Measurements from ENCODE around the gene FNBP1. TPM values are rescaled to one million over a fixed set of nuclear protein-coding genes. Genes with fewer than 3 reads are reported as not detected.
A peak's percentile ranks its signal among the peaks of the same experiment; 100 is the strongest.

Gene FNBP1
- total and polyA plus RNA-seq, 10 of the 15 experiments (the other 5 are each of a cell fraction or from before 2014, with no cell fraction given) = 64.5 to 353 (median 179) TPM

- TF ChIP-seq KAT2A (conservative IDR thresholded peaks at IDR 0.05; ENCODE audit: control insufficient read depth, low read depth, low read length) = no peak
- TF ChIP-seq EP300 (IDR thresholded peaks at IDR 0.05; ENCODE audit: borderline replicate concordance in 1 of 2, control insufficient read depth in 1 of 2, low read depth in 2 of 2, low read length in 2 of 2) = 0 out of 4 replicates have a peak, but pooled peaks of 1 of the 2 experiments have one; percentile 7
- 0 out of 3 replicates have a peak, but pooled peaks have one; percentile 44 for TF ChIP-seq POU2F2 (IDR thresholded peaks at IDR 0.05; ENCODE audit: borderline replicate concordance, low read depth, low read length)
- no peak for TF ChIP-seq JUND (IDR thresholded peaks at IDR 0.05; ENCODE audit: low read depth, low read length)
- TF ChIP-seq RFX5 (IDR thresholded peaks at IDR 0.05; ENCODE audit: low read depth, low read length) = 0 out of 2 replicates have a peak, but pooled peaks have one; percentile 23
- 0 out of 2 replicates have a peak, but pooled peaks have one; percentile 37 for TF ChIP-seq TCF3 (IDR thresholded peaks at IDR 0.05; ENCODE audit: borderline replicate concordance, insufficient read depth, low read depth, low read length)
- peak; percentile 82 for TF ChIP-seq IKZF1 (conservative IDR thresholded peaks at IDR 0.05)
- TF ChIP-seq TAF1 (IDR thresholded peaks at IDR 0.05; ENCODE audit: borderline replicate concordance, low read depth, low read length) = peak; percentile 94
- TF ChIP-seq, protein P1, sequence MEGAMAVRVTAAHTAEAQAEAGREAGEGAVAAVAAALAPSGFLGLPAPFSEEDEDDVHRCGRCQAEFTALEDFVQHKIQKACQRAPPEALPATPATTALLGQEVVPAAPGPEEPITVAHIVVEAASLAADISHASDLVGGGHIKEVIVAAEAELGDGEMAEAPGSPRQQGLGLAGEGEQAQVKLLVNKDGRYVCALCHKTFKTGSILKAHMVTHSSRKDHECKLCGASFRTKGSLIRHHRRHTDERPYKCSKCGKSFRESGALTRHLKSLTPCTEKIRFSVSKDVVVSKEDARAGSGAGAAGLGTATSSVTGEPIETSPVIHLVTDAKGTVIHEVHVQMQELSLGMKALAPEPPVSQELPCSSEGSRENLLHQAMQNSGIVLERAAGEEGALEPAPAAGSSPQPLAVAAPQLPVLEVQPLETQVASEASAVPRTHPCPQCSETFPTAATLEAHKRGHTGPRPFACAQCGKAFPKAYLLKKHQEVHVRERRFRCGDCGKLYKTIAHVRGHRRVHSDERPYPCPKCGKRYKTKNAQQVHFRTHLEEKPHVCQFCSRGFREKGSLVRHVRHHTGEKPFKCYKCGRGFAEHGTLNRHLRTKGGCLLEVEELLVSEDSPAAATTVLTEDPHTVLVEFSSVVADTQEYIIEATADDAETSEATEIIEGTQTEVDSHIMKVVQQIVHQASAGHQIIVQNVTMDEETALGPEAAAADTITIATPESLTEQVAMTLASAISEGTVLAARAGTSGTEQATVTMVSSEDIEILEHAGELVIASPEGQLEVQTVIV (IDR thresholded peaks at IDR 0.05; ENCODE audit: borderline replicate concordance, partially characterized antibody) = peak; percentile 30
- TF ChIP-seq NR2F1 (conservative IDR thresholded peaks at IDR 0.05) = peak; percentile 99
- no peak for TF ChIP-seq MAX (IDR thresholded peaks at IDR 0.05; ENCODE audit: low read depth, low read length)
- TF ChIP-seq NFYB (IDR thresholded peaks at IDR 0.05; ENCODE audit: insufficient read depth, low read depth, low read length) = peak; percentile 45; the same call in 1 of the 2 replicates
- no peak for TF ChIP-seq BCL11A (IDR thresholded peaks at IDR 0.05; ENCODE audit: low read depth, low read length)
- no peak for TF ChIP-seq SUPT20H (IDR thresholded peaks at IDR 0.05; ENCODE audit: borderline replicate concordance, control insufficient read depth, low read depth, low read length)
- TF ChIP-seq NR2C2 (IDR thresholded peaks at IDR 0.05; ENCODE audit: borderline replicate concordance, control insufficient read depth, insufficient read length, low read depth) = peak; percentile 73
- no peak for TF ChIP-seq CBX5 (IDR thresholded peaks at IDR 0.05; ENCODE audit: low read depth)
- peak; percentile 76 for TF ChIP-seq POLR2AphosphoS5 (IDR thresholded peaks at IDR 0.05; ENCODE audit: low read length)
- TF ChIP-seq CREB1 (IDR thresholded peaks at IDR 0.05; ENCODE audit: low read depth) = peak; percentile 47; the same call in 1 of the 2 replicates
- TF ChIP-seq SPI1 (IDR thresholded peaks at IDR 0.05; ENCODE audit: borderline replicate concordance, insufficient read depth, low read depth, low read length) = peak; percentile 60; the same call in 1 of the 2 replicates
- no peak for TF ChIP-seq HDGF (IDR thresholded peaks at IDR 0.05)
- TF ChIP-seq SMAD1 (IDR thresholded peaks at IDR 0.05; ENCODE audit: low read depth, partially characterized antibody) = no peak
- no peak for TF ChIP-seq JUNB (IDR thresholded peaks at IDR 0.05)
- TF ChIP-seq NFIC (IDR thresholded peaks at IDR 0.05; ENCODE audit: low read depth, low read length) = no peak
- TF ChIP-seq HDAC2 (IDR thresholded peaks at IDR 0.05) = no peak
- TF ChIP-seq, protein P2, sequence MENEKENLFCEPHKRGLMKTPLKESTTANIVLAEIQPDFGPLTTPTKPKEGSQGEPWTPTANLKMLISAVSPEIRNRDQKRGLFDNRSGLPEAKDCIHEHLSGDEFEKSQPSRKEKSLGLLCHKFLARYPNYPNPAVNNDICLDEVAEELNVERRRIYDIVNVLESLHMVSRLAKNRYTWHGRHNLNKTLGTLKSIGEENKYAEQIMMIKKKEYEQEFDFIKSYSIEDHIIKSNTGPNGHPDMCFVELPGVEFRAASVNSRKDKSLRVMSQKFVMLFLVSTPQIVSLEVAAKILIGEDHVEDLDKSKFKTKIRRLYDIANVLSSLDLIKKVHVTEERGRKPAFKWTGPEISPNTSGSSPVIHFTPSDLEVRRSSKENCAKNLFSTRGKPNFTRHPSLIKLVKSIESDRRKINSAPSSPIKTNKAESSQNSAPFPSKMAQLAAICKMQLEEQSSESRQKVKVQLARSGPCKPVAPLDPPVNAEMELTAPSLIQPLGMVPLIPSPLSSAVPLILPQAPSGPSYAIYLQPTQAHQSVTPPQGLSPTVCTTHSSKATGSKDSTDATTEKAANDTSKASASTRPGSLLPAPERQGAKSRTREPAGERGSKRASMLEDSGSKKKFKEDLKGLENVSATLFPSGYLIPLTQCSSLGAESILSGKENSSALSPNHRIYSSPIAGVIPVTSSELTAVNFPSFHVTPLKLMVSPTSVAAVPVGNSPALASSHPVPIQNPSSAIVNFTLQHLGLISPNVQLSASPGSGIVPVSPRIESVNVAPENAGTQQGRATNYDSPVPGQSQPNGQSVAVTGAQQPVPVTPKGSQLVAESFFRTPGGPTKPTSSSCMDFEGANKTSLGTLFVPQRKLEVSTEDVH (IDR thresholded peaks at IDR 0.05; ENCODE audit: low read depth, partially characterized antibody) = no peak
Observed at GRCh38 chr9:130053504-130054324, 10.7 kb upstream of the FNBP1 start, which contains the start of gene GPR107 (continued).
